ENCODE data around the gene CCDC28B. TPM values are rescaled to one million over a fixed set of nuclear protein-coding genes. Genes with fewer than 3 reads are reported as not detected.

CCDC28B gene
- total and polyA plus RNA-seq, 2 donors (not counting 3 experiments of a cell fraction or from before 2014, with no cell fraction given), result 12.0 to 19.1 TPM

DNA sequence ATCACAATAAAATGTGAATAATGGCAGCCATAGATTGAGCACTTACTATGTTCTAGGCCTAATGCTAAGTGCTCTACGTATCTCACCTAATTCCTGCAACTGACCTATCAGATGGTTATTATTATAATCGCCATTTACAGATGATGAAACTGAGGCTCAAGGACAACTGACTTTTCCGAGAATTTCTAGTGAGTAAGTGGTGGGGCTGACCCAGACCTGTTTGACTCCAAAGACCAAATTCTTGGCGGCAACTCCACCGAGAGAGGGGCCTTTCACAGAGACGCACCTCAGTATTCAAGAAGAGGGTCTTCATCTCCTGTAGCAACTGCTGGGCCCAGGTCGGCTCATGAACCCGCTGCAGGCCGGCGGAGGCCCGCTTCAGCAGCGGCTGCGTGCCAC, 21.2 kb downstream of the CCDC28B start:
- TF ChIP-seq MYC (IDR thresholded peaks at IDR 0.05; ENCODE audit: low read depth, low read length) (no peak), CTCF (IDR thresholded peaks at IDR 0.05; ENCODE audit: extremely low read depth in 1 of 2, insufficient read depth in 1 of 2, low read depth in 1 of 2, low read length in 2 of 2) (no peak), EZH2 (IDR thresholded peaks at IDR 0.05; ENCODE audit: borderline replicate concordance, low read depth, low read length, severe bottlenecking) (no peak)
- Histone ChIP-seq H3K27me3 (ENCODE audit: control insufficient read depth in 2 of 2, insufficient read depth in 2 of 2, low read length in 2 of 2) (no peaks in the 10 kb centered on the region), H3K9me3 (replicated peaks; ENCODE audit: control insufficient read depth, insufficient read depth, low read length) (no peaks in the 10 kb centered on the region), H3K36me3 (ENCODE audit: control insufficient read depth in 2 of 2, extremely low read depth in 1 of 2, insufficient read depth in 2 of 2, low read length in 2 of 2) (peaks cover 7 to 12% of the 10 kb centered on the region in 2 experiments), H3K27ac (ENCODE audit: insufficient read depth, low read depth, low read length) (peak overlapping the region; percentile 41), H3K9ac (replicated peaks; ENCODE audit: extremely low read depth, insufficient read depth, low read length) (peak overlapping the region; percentile 45), H2AFZ (ENCODE audit: low read depth, low read length) (peak overlapping the region; percentile 83), H3K4me2 (ENCODE audit: insufficient read depth, low read length) (peak overlapping the region; percentile 86), H3K4me1 (ENCODE audit: control insufficient read depth, extremely low read depth, insufficient read depth, low read length) (peaks cover 26% of the 10 kb centered on the region), H4K20me1 (replicated peaks; ENCODE audit: control insufficient read depth, extremely low read depth, insufficient read depth, low read length) (no peaks in the 10 kb centered on the region), H3K9me1 (replicated peaks; ENCODE audit: control insufficient read depth, extremely low read depth, insufficient read depth, low read length) (no peaks in the 10 kb centered on the region), H3K79me2 (ENCODE audit: control insufficient read depth, insufficient read depth, low read length) (peaks cover 24% of the 10 kb centered on the region), H3K4me3 (replicated peaks in 1 of 3; ENCODE audit: insufficient read depth in 1 of 3, low read depth in 1 of 3, low read length in 3 of 3) (peak overlapping the region; percentile 79 to 81 (median 80))
- FAIRE-seq (no peak), DNase-seq (ENCODE audit: low read depth, low spot score) (no peak)
- dilution Hi-C loops (cut with MboI; ENCODE audit: extremely low pct_ligation_motif_present, low sequenced_read_pairs), result no loop called here
- ChIA-PET POLR2A (interaction anchor here (0.5 kb wide), 1 partner anchor 574 kb away, joined by 4 read pairs; no protein-coding TSS in a partner anchor), CTCF (interaction anchor here (1.4 to 2.3 kb wide), 2 partner anchors 19 to 95 kb away, joined by 6 to 7 read pairs; no protein-coding TSS in a partner anchor)
- TSS peak; percentile 39 for BruUV-seq (replicated peaks)
- intact Hi-C loops (cut with micrococcal nuclease), result loop anchor here (5.0 kb wide), 1 partner anchor 116 kb away; the partner anchor contains the start of gene MARCKSL1
